H9 (cell line): Measurements from ENCODE around the gene CHN1. TPM values are rescaled to one million over a fixed set of nuclear protein-coding genes. Genes with fewer than 3 reads are reported as not detected.

Source experiments
- DNase-seq: peaks from one replicate; pipeline ENCODE4 v3.0.0-alpha.2; 2017
- H2AFZ ChIP-seq: one replicate; pipeline ENCODE4 v1.6.1; 2013; ENCODE audit warnings: mild to moderate bottlenecking, low read length, control low read depth, moderate library complexity
- H2AK5ac ChIP-seq: 2 replicates; pipeline ENCODE4 v1.6.1; 2013; ENCODE audit warnings: low read length, control low read depth, mixed read lengths; ENCODE audit not compliant: insufficient read length
- H2BK120ac ChIP-seq: one replicate; pipeline ENCODE4 v1.6.1; 2013; ENCODE audit warnings: low read depth, mild to moderate bottlenecking, low read length, control low read depth, inconsistent platforms; ENCODE audit not compliant: poor library complexity, severe bottlenecking
- H2BK12ac ChIP-seq: 2 replicates; pipeline ENCODE4 v1.6.1; 2013; ENCODE audit warnings: low read length, control low read depth, mixed read lengths, low read depth; ENCODE audit not compliant: insufficient read length
- H2BK15ac ChIP-seq: 2 replicates; pipeline ENCODE4 v1.6.1; 2013; ENCODE audit warnings: low read depth, low read length, control low read depth
- H2BK20ac ChIP-seq: one replicate; pipeline ENCODE4 v1.6.1; 2013; ENCODE audit warnings: low read depth, mild to moderate bottlenecking, low read length, control low read depth, inconsistent platforms; ENCODE audit not compliant: poor library complexity, severe bottlenecking
- H2BK5ac ChIP-seq: 2 replicates; pipeline ENCODE4 v1.6.1; 2013; ENCODE audit warnings: low read length, control low read depth, mixed read lengths; ENCODE audit not compliant: insufficient read length
- H3K14ac ChIP-seq: 2 replicates; pipeline ENCODE4 v1.6.1; 2013; ENCODE audit warnings: low read length, control low read depth; ENCODE audit not compliant: insufficient read depth
- H3K18ac ChIP-seq: 2 replicates; pipeline ENCODE4 v1.6.1; 2013; ENCODE audit warnings: low read depth, mild to moderate bottlenecking, mixed read lengths, low read length, control low read depth; ENCODE audit not compliant: insufficient read length
- H3K23ac ChIP-seq: 2 replicates; pipeline ENCODE4 v1.6.1; 2013; ENCODE audit warnings: low read length, control low read depth, mixed read lengths, low read depth; ENCODE audit not compliant: insufficient read length
- H3K23me2 ChIP-seq: 2 replicates; pipeline ENCODE4 v1.6.1; 2013; ENCODE audit warnings: low read depth, mild to moderate bottlenecking, mixed read lengths, low read length, control low read depth; ENCODE audit not compliant: insufficient read length, poor library complexity, severe bottlenecking
- H3K27ac ChIP-seq: 2 replicates; pipeline ENCODE4 v1.5.1; 2013; ENCODE audit warnings: low read length, control low read depth, mixed read lengths, low read depth; ENCODE audit not compliant: insufficient read length
- H3K27me3 ChIP-seq: 2 replicates; pipeline ENCODE4 v1.6.1; 2013; ENCODE audit warnings: low read length, control low read depth, inconsistent platforms; ENCODE audit not compliant: insufficient read depth
- H3K4ac ChIP-seq: 2 replicates; pipeline ENCODE4 v1.6.1; 2013; ENCODE audit warnings: low read depth, mild to moderate bottlenecking, control low read depth, inconsistent platforms, low read length, moderate library complexity
- H3K4me1 ChIP-seq: 2 replicates; pipeline ENCODE4 v1.6.1; 2013; ENCODE audit warnings: low read length, control low read depth, inconsistent platforms; ENCODE audit not compliant: insufficient read depth
- H3K4me2 ChIP-seq: 2 replicates; pipeline ENCODE4 v1.6.1; 2013; ENCODE audit warnings: low read length, control low read depth, mixed read lengths; ENCODE audit not compliant: insufficient read length, insufficient read depth
- H3K56ac ChIP-seq: 2 replicates; pipeline ENCODE4 v1.6.1; 2013; ENCODE audit warnings: low read depth, mild to moderate bottlenecking, mixed read lengths, low read length, control low read depth; ENCODE audit not compliant: insufficient read length
- H3K79me1 ChIP-seq: 2 replicates; pipeline ENCODE4 v1.6.1; 2013; ENCODE audit warnings: low read depth, mild to moderate bottlenecking, moderate library complexity, low read length, control low read depth, inconsistent platforms; ENCODE audit not compliant: insufficient read depth, poor library complexity, severe bottlenecking
- H3K79me2 ChIP-seq: 2 replicates; pipeline ENCODE4 v1.6.1; 2013; ENCODE audit warnings: low read length, control low read depth, inconsistent platforms; ENCODE audit not compliant: insufficient read depth
- H3K9ac ChIP-seq: 2 replicates; pipeline ENCODE4 v1.6.1; 2013; ENCODE audit warnings: low read length, control low read depth, mixed read lengths; ENCODE audit not compliant: insufficient read length; ENCODE audit errors: extremely low read depth
- H3K9me3 ChIP-seq: one replicate; pipeline ENCODE4 v1.6.1; 2013; ENCODE audit warnings: low read depth, low read length, inconsistent platforms; ENCODE audit not compliant: control insufficient read depth
- H3T11ph ChIP-seq: one replicate; pipeline ENCODE4 v1.6.1; 2013; ENCODE audit warnings: mild to moderate bottlenecking, low read length, control low read depth, inconsistent platforms
- H4K20me1 ChIP-seq: one replicate; pipeline ENCODE4 v1.6.1; 2013; ENCODE audit not compliant: control insufficient read depth, insufficient read length, insufficient read depth
- H4K5ac ChIP-seq: 2 replicates; pipeline ENCODE4 v1.6.1; 2013; ENCODE audit warnings: low read depth, mild to moderate bottlenecking, mixed read lengths, low read length, control low read depth; ENCODE audit not compliant: insufficient read length
- H4K8ac ChIP-seq: replicated peaks from 2 replicates; pipeline ENCODE4 v1.6.1; 2013; ENCODE audit warnings: low read length, control low read depth, mixed read lengths, low read depth; ENCODE audit not compliant: insufficient read length
- H4K91ac ChIP-seq: 2 replicates; pipeline ENCODE4 v1.6.1; 2013; ENCODE audit warnings: low read depth, mild to moderate bottlenecking, moderate library complexity, mixed read lengths, low read length, control low read depth; ENCODE audit not compliant: insufficient read length
- H3K27ac Mint-ChIP-seq, 3 experiments: 2 replicates in 2 of 3; 3 replicates in 1 of 3; pipeline ENCODE4 v1.8.0; 2020 to 2021; ENCODE audit warnings: mixed read lengths in 3 of 3, mild to moderate bottlenecking in 1 of 3, moderate library complexity in 1 of 3
- H3K27me3 Mint-ChIP-seq: 2 replicates; pipeline ENCODE4 v1.8.0; 2021; ENCODE audit warnings: low read depth, mild to moderate bottlenecking, moderate library complexity, mixed read lengths
- H3K36me3 Mint-ChIP-seq, 3 experiments: 2 replicates in 2 of 3; 3 replicates in 1 of 3; pipeline ENCODE4 v1.8.0; 2020 to 2021; ENCODE audit warnings: low read depth in 3 of 3, mixed read lengths in 3 of 3; ENCODE audit not compliant: insufficient read depth in 1 of 3
- H3K4me1 Mint-ChIP-seq, 2 experiments: 2 replicates each; pipeline ENCODE4 v1.8.0; 2020; ENCODE audit warnings: mixed read lengths in 2 of 2
- H3K4me3 Mint-ChIP-seq, 2 experiments: 2 replicates in 1 of 2; 3 replicates in 1 of 2; pipeline ENCODE4 v1.8.0; 2020 to 2021; ENCODE audit warnings: mild to moderate bottlenecking in 2 of 2, mixed read lengths in 2 of 2, moderate library complexity in 1 of 2
- H3K9me3 Mint-ChIP-seq, 2 experiments: 2 replicates in 1 of 2; 3 replicates in 1 of 2; pipeline ENCODE4 v1.8.0; 2020; ENCODE audit warnings: mild to moderate bottlenecking in 2 of 2, mixed read lengths in 2 of 2, moderate library complexity in 1 of 2
- CTCF ChIP-seq: fragments of 200-600 bp; sonication (generic); conservative IDR thresholded peaks from 3 replicates; pipeline ENCODE4 v1.8.0; 2021; ENCODE audit warnings: antibody characterized with exemption, mild to moderate bottlenecking
- WGBS: extraction: QIAGEN DNeasy Blood & Tissue Kit; methylation state at CpG from one replicate; pipeline ENCODE4 v1.1.7; 2013; ENCODE audit warnings: missing lambda C conversion rate, low lambda C conversion rate, mixed read lengths; ENCODE audit not compliant: insufficient read length; ENCODE audit errors: extremely low coverage; 5-methylcytosine and 5-hydroxymethylcytosine counted together
- total RNA-seq: library from RNA; stranded (reverse); gene quantifications from 2 replicates; pipeline ENCODE4 v1.2.1, GENCODE V29; 2021

Gene CHN1
- total RNA-seq, 1 experiment from 2014 or later, result 33.9 TPM

GRCh38 chr2:174784316-174784715 lies 220.9 kb downstream of the CHN1 start:
- H3K23ac ChIP-seq, result no peak overlapping the region
- Mint-ChIP-seq H3K27ac (no peak overlapping the region), H3K36me3 (no peaks in the 10 kb centered on the region; a peak in 1 of 7 replicates)

More at GRCh38 chr2:174784316-174784715, 220.9 kb downstream of the CHN1 start:
- no peak overlapping the region for H3K56ac ChIP-seq
- no peak for TF ChIP-seq CTCF
- H3K18ac ChIP-seq, result no peak overlapping the region
- H4K20me1 ChIP-seq, result no peaks in the 10 kb centered on the region
- no peak overlapping the region for H3K4me2 ChIP-seq
- no peak overlapping the region for H4K8ac ChIP-seq
- no peak overlapping the region for H3K9ac ChIP-seq
- H3K79me2 ChIP-seq, result no peaks in the 10 kb centered on the region
- no peak overlapping the region for H3T11ph ChIP-seq
- Mint-ChIP-seq H3K27me3 (peaks cover 5% of the 10 kb centered on the region), H3K4me1 (peaks cover 58 to 65% of the 10 kb centered on the region in 2 experiments), H3K9me3 (no peaks in the 10 kb centered on the region), H3K4me3 (no peak overlapping the region)
- H2AFZ ChIP-seq, result no peak overlapping the region
- H4K91ac ChIP-seq, result no peak overlapping the region
- no peak overlapping the region for H3K14ac ChIP-seq
- no peak overlapping the region for H3K4ac ChIP-seq
- no peak overlapping the region for H2BK20ac ChIP-seq
- WGBS, result no CpG with 5 or more reads among the region's 7 CpGs
- DNase-seq, result no peak
- H3K79me1 ChIP-seq, result no peaks in the 10 kb centered on the region
- H2AK5ac ChIP-seq, result no peak overlapping the region
- no peak overlapping the region for H4K5ac ChIP-seq
- no peak overlapping the region for H2BK120ac ChIP-seq
- no peak overlapping the region for H2BK5ac ChIP-seq
- no peak overlapping the region for H2BK12ac ChIP-seq
- no peaks in the 10 kb centered on the region for H3K23me2 ChIP-seq
- peaks cover 10% of the 10 kb centered on the region; the same call in 1 of the 2 replicates for H3K4me1 ChIP-seq
- no peaks in the 10 kb centered on the region for H3K27me3 ChIP-seq
- H2BK15ac ChIP-seq, result no peak overlapping the region
- no peak overlapping the region for H3K27ac ChIP-seq
- no peaks in the 10 kb centered on the region for H3K9me3 ChIP-seq
